A549 (cell line): ENCODE results near the gene ACOXL. TPM values are rescaled to one million over a fixed set of nuclear protein-coding genes. Genes with fewer than 3 reads are reported as not detected.

Experiments
- ATAC-seq, 2 experiments: fragments of 200-7000 bp in 1 of 2; fragments of >200 bp in 1 of 2; cut with Nextera tagmentation in 1 of 2; cut with Tn5 transposase in 1 of 2; 3 replicates each; pipeline versions ENCODE4 v1.8.0 to v1.9.1; 2018 to 2020; ENCODE audit warnings: mild to moderate bottlenecking in 1 of 2, moderate library complexity in 1 of 2
- CTCF ChIA-PET: fragments of 300-600 bp; sonication (Branson Sonifier 250); formaldehyde crosslinking; extraction: SDS; loops from one replicate; lab custom pipeline; 2021; ENCODE audit warnings: antibody characterized with exemption, inconsistent platforms; lab: Yijun Ruan, JAX
- POLR2A ChIA-PET: fragments of 350-600 bp; formaldehyde crosslinking; extraction: SDS; loops from one replicate; lab custom pipeline; 2021; ENCODE audit warnings: antibody characterized with exemption, inconsistent platforms; lab: Yijun Ruan, JAX
- DNase-seq, 2 experiments: peaks; one replicate each; pipeline versions ENCODE4 v3.0.0 to v3.0.0-alpha.2; 2011 to 2016; ENCODE audit warnings: low read depth in 1 of 2, low spot score in 1 of 2
- FAIRE-seq: peaks from 2 replicates; lab custom pipeline; 2011; peaks lifted over from hg19 to GRCh38; lab: Jason Lieb, UNC
- H3K27ac ChIP-seq, 2 experiments: fragments of >200 bp; sonication (Bioruptor Twin); formaldehyde crosslinking; 3 replicates each; pipeline ENCODE4 v1.5.1; 2016 to 2017
- H3K4me1 ChIP-seq: fragments of >200 bp; sonication (Bioruptor Twin); formaldehyde crosslinking; 3 replicates; pipeline ENCODE4 v1.6.1; 2016
- H3K4me2 ChIP-seq: fragments of >200 bp; sonication (Bioruptor Twin); formaldehyde crosslinking; 3 replicates; pipeline ENCODE4 v1.6.1; 2016
- H3K4me3 ChIP-seq: fragments of >200 bp; sonication (Bioruptor Twin); formaldehyde crosslinking; 3 replicates; pipeline ENCODE4 v1.5.1; 2016
- H3K9me3 ChIP-seq: fragments of >200 bp; sonication (Bioruptor Twin); formaldehyde crosslinking; 3 replicates; pipeline ENCODE4 v1.6.1; 2016
- CBX8 ChIP-seq: fragments of 200-600 bp; sonication (generic); IDR thresholded peaks from 2 replicates; pipeline ENCODE4 v1.6.1; 2016
- CEBPB ChIP-seq, 2 experiments: fragments of >200 bp in 1 of 2; sonication (Bioruptor Twin) in 1 of 2; formaldehyde crosslinking in 1 of 2; IDR thresholded peaks; 2 replicates each; pipeline ENCODE4 v1.6.1; 2012 to 2016
- CHD2 ChIP-seq: fragments of 150-350 bp; IDR thresholded peaks from 2 replicates; pipeline ENCODE4 v1.6.1; 2014; ENCODE audit warnings: low read length; ENCODE audit not compliant: partially characterized antibody
- CHD4 ChIP-seq: fragments of 200-600 bp; sonication (generic); IDR thresholded peaks from 2 replicates; pipeline ENCODE4 v1.6.1; 2016; ENCODE audit warnings: antibody characterized with exemption, mild to moderate bottlenecking, borderline replicate concordance
- EHF ChIP-seq: fragments of 250-450 bp; sonication (Bioruptor Pico); IDR thresholded peaks from 2 replicates; pipeline ENCODE4 v1.5.0; 2020; ENCODE audit warnings: mild to moderate bottlenecking
- EP300 ChIP-seq, 2 experiments: fragments of >200 bp; sonication (Bioruptor Twin); formaldehyde crosslinking; IDR thresholded peaks; 2 replicates in 1 of 2; 3 replicates in 1 of 2; pipeline ENCODE4 v1.6.1; 2016 to 2017
- FOXS1 ChIP-seq: fragments of 250-450 bp; sonication (Bioruptor Pico); IDR thresholded peaks from 2 replicates; pipeline ENCODE4 v1.5.0; 2020; ENCODE audit warnings: mild to moderate bottlenecking, moderate library complexity
- HDAC2 ChIP-seq: fragments of 200-600 bp; sonication (generic); IDR thresholded peaks from 2 replicates; pipeline ENCODE4 v1.6.1; 2016
- HEYL ChIP-seq: fragments of 250-450 bp; sonication (Bioruptor Pico); IDR thresholded peaks from 2 replicates; pipeline ENCODE4 v1.8.0; 2021; ENCODE audit warnings: mild to moderate bottlenecking, moderate library complexity
- MYC ChIP-seq: IDR thresholded peaks from 2 replicates; pipeline ENCODE4 v1.6.1; 2012; ENCODE audit warnings: mild to moderate bottlenecking, inconsistent platforms, low read length, improper control_type of control experiment, borderline replicate concordance
- NR3C1 ChIP-seq: fragments of >200 bp; sonication (Bioruptor Twin); formaldehyde crosslinking; IDR thresholded peaks from 3 replicates; pipeline ENCODE4 v1.6.1; 2017
- PHF8 ChIP-seq: fragments of 200-600 bp; sonication (generic); IDR thresholded peaks from 2 replicates; pipeline ENCODE4 v1.6.1; 2016; ENCODE audit warnings: low read depth, mild to moderate bottlenecking, antibody characterized with exemption, moderate library complexity, borderline replicate concordance
- POLR2A ChIP-seq: IDR thresholded peaks from 2 replicates; pipeline ENCODE4 v1.6.1; 2012; ENCODE audit warnings: mild to moderate bottlenecking, low read length
- RAD21 ChIP-seq, 2 experiments: fragments of >200 bp in 1 of 2; sonication (Bioruptor Twin) in 1 of 2; formaldehyde crosslinking in 1 of 2; IDR thresholded peaks in 1 of 2; conservative IDR thresholded peaks in 1 of 2; 2 replicates in 1 of 2; 3 replicates in 1 of 2; pipeline ENCODE4 v1.6.1; 2012 to 2018; ENCODE audit warnings: inconsistent platforms in 1 of 2
- RARB ChIP-seq: fragments of 250-450 bp; sonication (Bioruptor Pico); IDR thresholded peaks from 2 replicates; pipeline ENCODE4 v1.8.0; 2021; ENCODE audit warnings: mild to moderate bottlenecking, moderate library complexity
- RNF2 ChIP-seq: fragments of 200-600 bp; sonication (generic); IDR thresholded peaks from 2 replicates; pipeline ENCODE4 v1.6.1; 2016; ENCODE audit warnings: low read depth, mild to moderate bottlenecking, antibody characterized with exemption, moderate library complexity, borderline replicate concordance
- SMC3 ChIP-seq: fragments of >200 bp; sonication (Bioruptor Twin); formaldehyde crosslinking; IDR thresholded peaks from 3 replicates; pipeline ENCODE4 v1.6.1; 2018; ENCODE audit warnings: inconsistent platforms
- SREBF2 ChIP-seq: fragments of 450-650 bp; IDR thresholded peaks from 2 replicates; pipeline ENCODE4 v1.6.1; 2014; ENCODE audit warnings: mild to moderate bottlenecking, moderate library complexity
- TP53 ChIP-seq: fragments of 250-450 bp; sonication (Bioruptor Pico); IDR thresholded peaks from 2 replicates; pipeline ENCODE4 v1.5.0; 2021; ENCODE audit warnings: mild to moderate bottlenecking, moderate library complexity
- ZFP36 ChIP-seq: fragments of 450-650 bp; IDR thresholded peaks from 2 replicates; pipeline ENCODE4 v1.6.1; 2014; ENCODE audit warnings: borderline replicate concordance; ENCODE audit not compliant: partially characterized antibody
- ZSCAN20 ChIP-seq: fragments of 250-450 bp; sonication (Bioruptor Pico); IDR thresholded peaks from 2 replicates; pipeline ENCODE4 v1.8.0; 2022; ENCODE audit warnings: mild to moderate bottlenecking, moderate library complexity
- WGBS: methylation state at CpG from one replicate; pipeline ENCODE4 v1.1.6; 2017; ENCODE audit errors: missing lambda C conversion rate; 5-methylcytosine and 5-hydroxymethylcytosine counted together
- polyA plus RNA-seq, 4 experiments: library from polyadenylated mRNA; depleted of rRNA in 3 of 4; stranded (reverse); fragments of >200 nt; fragmentation: RNase III in 1 of 4; extraction: RNeasy Plus Mini Kit Qiagen cat#74134 plus additional on column Dnase treatment in 1 of 4; gene quantifications; 2 replicates in 3 of 4; 3 replicates in 1 of 4; pipeline ENCODE4 v1.2.3, GENCODE V29; 2011 to 2017
- TF ChIP-seq, protein P1 (sequence below): fragments of 250-450 bp; sonication (Bioruptor Pico); IDR thresholded peaks from 2 replicates; pipeline ENCODE4 v1.5.0; 2020; ENCODE audit warnings: low read depth, mild to moderate bottlenecking, moderate library complexity
- TF ChIP-seq, protein P2 (sequence below): IDR thresholded peaks from 2 replicates; pipeline ENCODE4 v1.6.1; 2012
- TF ChIP-seq, protein P3 (sequence below): fragments of 450-650 bp; IDR thresholded peaks from 2 replicates; pipeline ENCODE4 v1.6.1; 2014; ENCODE audit warnings: antibody characterized with exemption

Gene ACOXL
- polyA plus RNA-seq, 2 of the 4 experiments (the other 2 are of a cell fraction), result not detected

DNA sequence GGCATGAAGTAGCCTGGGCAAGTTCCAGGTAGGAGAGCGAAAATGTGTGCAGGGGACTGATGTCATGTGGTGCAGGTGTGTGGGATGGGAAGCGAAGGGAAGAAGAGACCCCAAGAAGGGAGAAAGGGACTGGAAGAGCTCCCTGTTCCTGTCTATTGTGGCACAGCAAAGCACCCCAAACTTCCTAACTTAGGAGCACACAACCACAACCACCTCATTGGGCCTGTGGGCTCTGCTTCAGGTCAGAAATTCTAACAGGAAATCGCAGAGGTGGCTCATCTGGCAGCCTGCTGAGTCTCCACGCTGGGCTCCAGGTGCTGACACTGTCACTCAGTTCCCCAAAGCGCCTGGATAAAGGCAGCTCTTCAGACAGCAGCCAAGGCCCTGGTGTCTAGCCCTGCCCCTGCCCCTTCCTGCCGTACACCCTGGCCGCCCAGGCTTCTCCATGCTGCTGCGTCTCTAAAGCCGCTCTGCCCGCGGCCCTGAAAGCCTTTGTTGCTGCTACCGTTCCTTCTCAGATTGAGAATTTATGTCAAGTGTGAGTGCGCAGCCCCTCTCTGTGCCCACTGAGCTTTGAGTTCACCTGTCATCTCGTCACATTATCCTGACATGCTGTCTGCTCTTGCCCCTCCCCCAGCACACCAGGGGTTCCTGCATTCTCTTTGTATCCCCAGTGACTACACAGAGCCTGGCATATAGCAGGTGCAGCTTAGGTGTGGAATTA, 248.1 kb downstream of the ACOXL start:
- no peaks in the 10 kb centered on the region for H3K9me3 ChIP-seq
- ChIA-PET POLR2A (no interaction called here), CTCF (no interaction called here)
- TF ChIP-seq CHD4 (no peak), HDAC2 (no peak), FOXS1 (CRISPR knock-in tag) (no peak), CBX8 (no peak), CEBPB (IDR thresholded peaks at IDR 0.05) (no peak), POLR2A (no peak)
- no peak for ATAC-seq
- H3K4me3 ChIP-seq, result no peak overlapping the region
- H3K4me1 ChIP-seq, result no peaks in the 10 kb centered on the region
- 74% methylated on average over 14 of the region's 14 CpGs for WGBS
- H3K27ac ChIP-seq, result no peak overlapping the region
- no peak overlapping the region for H3K4me2 ChIP-seq
- DNase-seq, result no peak
- FAIRE-seq, result no peak

DNA sequence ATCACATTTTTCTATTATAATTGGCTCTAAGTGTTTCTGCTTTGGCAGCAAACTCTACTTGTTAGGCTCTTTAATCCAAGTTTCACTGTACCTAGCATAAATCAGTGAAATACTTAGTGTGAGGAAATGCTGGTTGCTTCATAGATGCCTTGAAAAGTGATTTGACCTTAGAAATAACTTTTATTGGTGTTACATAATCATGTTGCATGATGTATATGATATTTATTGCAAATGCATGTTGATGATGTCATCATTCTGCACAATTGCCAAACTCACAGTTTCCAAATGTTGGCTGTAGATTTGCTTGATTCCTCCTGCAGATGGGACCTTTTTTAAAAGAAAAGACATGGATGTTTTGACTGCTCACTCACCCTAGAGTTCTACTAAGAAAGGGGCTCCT, 250.8 kb downstream of the ACOXL start:
- Histone ChIP-seq H3K4me2 (no peak overlapping the region), H3K4me3 (no peak overlapping the region), H3K4me1 (no peaks in the 10 kb centered on the region)
- no peak for ATAC-seq
- FAIRE-seq, result no peak
- ChIA-PET POLR2A (no interaction called here), CTCF (no interaction called here)
- no peak for TF ChIP-seq MYC
- no peak for TF ChIP-seq EHF (CRISPR knock-in tag)
- no peak for TF ChIP-seq RARB (CRISPR knock-in tag)
- TF ChIP-seq SREBF2, result no peak
- no peak for TF ChIP-seq RAD21 (conservative IDR thresholded peaks at IDR 0.05 in 1 of 2, IDR thresholded peaks at IDR 0.05 in 1 of 2)
- TF ChIP-seq HEYL, result no peak
- no peak for TF ChIP-seq NR3C1
- TF ChIP-seq, all 56 proteins: peak for 0
- Histone ChIP-seq H3K9me3 (no peaks in the 10 kb centered on the region), H3K27ac (no peak overlapping the region)
- no peak for DNase-seq

DNA sequence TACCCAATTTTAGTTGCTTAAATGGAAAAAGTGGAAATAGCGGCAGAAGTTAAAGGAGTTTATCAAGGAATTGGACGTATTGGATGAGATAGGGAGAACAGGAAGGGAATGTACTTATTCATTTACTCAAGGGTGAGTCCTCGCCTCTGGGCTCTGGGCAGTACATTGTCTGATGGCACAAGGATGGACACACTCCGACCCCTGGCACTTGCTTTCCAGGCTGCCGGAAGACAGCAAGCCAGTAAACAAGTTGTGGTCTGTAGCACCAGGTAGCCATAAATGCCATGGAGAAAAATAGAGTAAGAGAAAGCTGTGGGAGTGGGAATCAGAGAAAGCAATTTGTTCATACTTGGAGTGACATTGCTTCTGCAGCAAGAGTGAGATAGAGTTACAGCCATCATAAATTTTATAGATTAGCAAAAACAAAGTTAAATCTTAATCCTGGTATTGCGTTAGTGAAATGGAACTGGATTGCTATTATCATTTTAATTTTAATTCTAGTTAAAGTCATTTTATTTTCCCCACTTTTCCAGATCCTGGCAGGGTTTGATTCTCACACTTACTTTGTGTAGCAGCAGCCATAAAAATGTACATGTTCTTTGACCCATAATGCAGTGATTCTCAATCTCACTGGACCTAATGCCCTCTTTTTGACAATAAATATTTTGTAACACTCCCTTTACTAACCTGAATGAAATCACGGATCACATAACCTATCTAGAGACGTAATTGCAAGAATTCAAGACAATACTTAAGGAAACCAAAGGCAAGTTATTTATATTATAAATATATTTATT, 252.5 kb downstream of the ACOXL start:
- Histone ChIP-seq H3K4me3 (no peak overlapping the region), H3K4me2 (no peak overlapping the region), H3K9me3 (no peaks in the 10 kb centered on the region), H3K4me1 (no peaks in the 10 kb centered on the region), H3K27ac (no peak overlapping the region)
- ATAC-seq, result no peak
- ChIA-PET CTCF (no interaction called here), POLR2A (no interaction called here)
- no peak for FAIRE-seq
- DNase-seq, result no peak
- 44% methylated on average over 8 of the region's 8 CpGs for WGBS
- TF ChIP-seq PHF8 (no peak), RNF2 (no peak), FOXS1 (CRISPR knock-in tag) (no peak), SMC3 (no peak), CHD2 (no peak), ZSCAN20 (CRISPR knock-in tag) (no peak), HEYL (no peak), ZFP36 (no peak), TP53 (CRISPR knock-in tag) (no peak), EP300 (IDR thresholded peaks at IDR 0.05) (no peak), RAD21 (conservative IDR thresholded peaks at IDR 0.05 in 1 of 2, IDR thresholded peaks at IDR 0.05 in 1 of 2) (no peak), SREBF2 (no peak)
- TF ChIP-seq, protein P1, sequence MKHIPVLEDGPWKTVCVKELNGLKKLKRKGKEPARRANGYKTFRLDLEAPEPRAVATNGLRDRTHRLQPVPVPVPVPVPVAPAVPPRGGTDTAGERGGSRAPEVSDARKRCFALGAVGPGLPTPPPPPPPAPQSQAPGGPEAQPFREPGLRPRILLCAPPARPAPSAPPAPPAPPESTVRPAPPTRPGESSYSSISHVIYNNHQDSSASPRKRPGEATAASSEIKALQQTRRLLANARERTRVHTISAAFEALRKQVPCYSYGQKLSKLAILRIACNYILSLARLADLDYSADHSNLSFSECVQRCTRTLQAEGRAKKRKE, result no peak
- TF ChIP-seq, protein P2, sequence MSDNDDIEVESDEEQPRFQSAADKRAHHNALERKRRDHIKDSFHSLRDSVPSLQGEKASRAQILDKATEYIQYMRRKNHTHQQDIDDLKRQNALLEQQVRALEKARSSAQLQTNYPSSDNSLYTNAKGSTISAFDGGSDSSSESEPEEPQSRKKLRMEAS, result no peak
- TF ChIP-seq, protein P3, sequence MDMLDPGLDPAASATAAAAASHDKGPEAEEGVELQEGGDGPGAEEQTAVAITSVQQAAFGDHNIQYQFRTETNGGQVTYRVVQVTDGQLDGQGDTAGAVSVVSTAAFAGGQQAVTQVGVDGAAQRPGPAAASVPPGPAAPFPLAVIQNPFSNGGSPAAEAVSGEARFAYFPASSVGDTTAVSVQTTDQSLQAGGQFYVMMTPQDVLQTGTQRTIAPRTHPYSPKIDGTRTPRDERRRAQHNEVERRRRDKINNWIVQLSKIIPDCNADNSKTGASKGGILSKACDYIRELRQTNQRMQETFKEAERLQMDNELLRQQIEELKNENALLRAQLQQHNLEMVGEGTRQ, result no peak
- TF ChIP-seq, all 56 proteins: peak for 0
